ENCODE measurements around the gene ZC2HC1C. TPM values are rescaled to one million over a fixed set of nuclear protein-coding genes. Genes with fewer than 3 reads are reported as not detected.
A peak's percentile ranks its signal among the peaks of the same experiment; 100 is the strongest.

Gene ZC2HC1C
- total and polyA plus RNA-seq, 2 donors (not counting 1 experiment from before 2014, with no cell fraction given): 0.90 to 1.8 TPM

DNA sequence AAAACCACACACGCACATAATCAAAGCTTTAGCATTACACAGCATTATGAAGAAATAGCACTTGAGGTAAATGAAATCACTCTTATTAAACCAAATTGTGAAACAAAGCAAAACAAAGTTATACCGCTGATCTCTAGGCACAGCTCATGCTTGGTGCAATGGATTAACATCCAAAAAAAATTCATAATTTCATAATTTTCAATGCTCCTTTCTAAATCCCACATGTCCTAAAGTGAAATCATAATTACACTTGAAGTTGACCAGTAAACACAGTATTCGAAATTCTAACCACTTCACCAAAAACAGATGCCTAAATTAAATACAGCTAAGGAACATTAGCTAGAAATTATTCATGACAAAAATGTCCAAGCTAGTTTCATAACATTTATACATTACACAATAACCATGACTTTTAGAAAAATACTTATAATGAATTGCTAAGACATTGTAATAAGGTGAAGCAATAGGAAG, 19.7 kb upstream of the ZC2HC1C start:
- Histone ChIP-seq H3K27me3 (ENCODE audit: control insufficient read depth, insufficient read depth, low read length) (no peaks in the 10 kb centered on the region), H4K20me1 (ENCODE audit: control insufficient read depth, extremely low read depth, insufficient read depth, low read length) (no peaks in the 10 kb centered on the region), H3K9ac (ENCODE audit: insufficient read depth, low read length) (no peak overlapping the region), H3K4me1 (ENCODE audit: control insufficient read depth, extremely low read depth, insufficient read depth, low read length) (peaks cover 2% of the 10 kb centered on the region), H3K79me2 (ENCODE audit: control insufficient read depth, insufficient read depth, low read length) (peaks cover 2% of the 10 kb centered on the region), H3K36me3 (ENCODE audit: control insufficient read depth, insufficient read depth, low read length) (no peaks in the 10 kb centered on the region), H3K27ac (ENCODE audit: insufficient read depth, low read length) (peak overlapping the region; percentile 43), H3K9me3 (ENCODE audit: control insufficient read depth, insufficient read depth, low read depth, low read length) (no peaks in the 10 kb centered on the region), H3K4me2 (ENCODE audit: extremely low read depth, insufficient read depth, low read length) (no peak overlapping the region), H3K4me3 (replicated peaks in 1 of 4; ENCODE audit: control extremely low read depth in 1 of 4, insufficient read depth in 1 of 4, low read depth in 3 of 4, low read length in 4 of 4) (peak overlapping the region in 2 of 4 experiments; percentile 19 to 23), H2AFZ (ENCODE audit: low read length) (no peak overlapping the region)
- TF ChIP-seq EZH2 (IDR thresholded peaks at IDR 0.05; ENCODE audit: low read length, missing control alignments): no peak
- TF ChIP-seq, protein P1, sequence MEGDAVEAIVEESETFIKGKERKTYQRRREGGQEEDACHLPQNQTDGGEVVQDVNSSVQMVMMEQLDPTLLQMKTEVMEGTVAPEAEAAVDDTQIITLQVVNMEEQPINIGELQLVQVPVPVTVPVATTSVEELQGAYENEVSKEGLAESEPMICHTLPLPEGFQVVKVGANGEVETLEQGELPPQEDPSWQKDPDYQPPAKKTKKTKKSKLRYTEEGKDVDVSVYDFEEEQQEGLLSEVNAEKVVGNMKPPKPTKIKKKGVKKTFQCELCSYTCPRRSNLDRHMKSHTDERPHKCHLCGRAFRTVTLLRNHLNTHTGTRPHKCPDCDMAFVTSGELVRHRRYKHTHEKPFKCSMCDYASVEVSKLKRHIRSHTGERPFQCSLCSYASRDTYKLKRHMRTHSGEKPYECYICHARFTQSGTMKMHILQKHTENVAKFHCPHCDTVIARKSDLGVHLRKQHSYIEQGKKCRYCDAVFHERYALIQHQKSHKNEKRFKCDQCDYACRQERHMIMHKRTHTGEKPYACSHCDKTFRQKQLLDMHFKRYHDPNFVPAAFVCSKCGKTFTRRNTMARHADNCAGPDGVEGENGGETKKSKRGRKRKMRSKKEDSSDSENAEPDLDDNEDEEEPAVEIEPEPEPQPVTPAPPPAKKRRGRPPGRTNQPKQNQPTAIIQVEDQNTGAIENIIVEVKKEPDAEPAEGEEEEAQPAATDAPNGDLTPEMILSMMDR (conservative IDR thresholded peaks at IDR 0.05 in 1 of 2, IDR thresholded peaks at IDR 0.05 in 1 of 2; ENCODE audit: low read depth in 1 of 2, low read length in 2 of 2): no peak
- peak in 1 of 2 donors; percentile 78 for DNase-seq (ENCODE audit: low read depth in 2 of 2)

DNA sequence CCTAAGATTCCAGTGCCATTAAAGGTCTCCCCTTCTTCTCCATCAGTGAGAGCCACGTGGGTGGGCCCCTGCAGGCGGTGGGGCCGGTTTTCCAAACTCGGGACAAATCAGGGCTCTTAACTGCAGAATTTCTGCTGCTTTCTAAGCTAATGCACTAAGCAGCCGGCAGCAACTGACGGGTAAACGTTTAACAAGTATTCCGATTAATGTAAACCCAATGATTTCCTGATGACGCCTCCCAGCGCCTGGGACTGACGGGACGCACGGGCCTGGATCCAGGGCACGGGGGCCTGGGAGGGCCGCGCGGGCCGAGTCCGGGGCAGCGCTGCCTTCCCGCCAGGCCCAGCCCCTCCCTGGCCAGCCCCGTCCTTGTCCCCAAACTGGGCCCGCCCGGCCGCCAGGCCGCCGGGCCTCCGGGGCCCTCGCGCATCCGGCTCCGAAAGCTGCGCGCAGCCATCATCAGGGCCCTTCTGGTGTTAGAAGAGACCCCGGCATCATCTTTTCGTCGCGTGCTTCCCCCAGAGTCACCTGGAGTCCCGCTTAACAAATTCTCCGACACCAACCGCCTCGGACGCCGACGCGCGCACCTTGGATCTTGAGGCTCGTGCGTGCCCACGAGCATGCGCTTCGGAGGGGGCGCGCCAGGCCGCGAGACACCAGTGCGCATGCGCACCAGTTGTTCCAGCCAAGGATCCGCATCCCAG, 18.4 kb upstream of the ZC2HC1C start, which contains the start of gene MLH3:
Gene MLH3, minus strand, starts transcription at position 616 of the 704 bp plus-strand sequence. CDS start 1,812 bp downstream, outside the sequence.
- H4K20me1 ChIP-seq (ENCODE audit: control insufficient read depth, extremely low read depth, insufficient read depth, low read length): no peaks in the 10 kb centered on the region
- H3K9ac ChIP-seq (ENCODE audit: insufficient read depth, low read length): peak within 1 kb of the TSS; percentile 81
- H3K27ac ChIP-seq (ENCODE audit: insufficient read depth, low read length): peak within 1 kb of the TSS; percentile 83
- DNase-seq (ENCODE audit: low read depth in 2 of 2): peak; percentile 71 to 76
- H3K79me2 ChIP-seq (ENCODE audit: control insufficient read depth, insufficient read depth, low read length): no peaks in the 10 kb centered on the region
- H2AFZ ChIP-seq (ENCODE audit: low read length): peak within 1 kb of the TSS; percentile 66
- peaks cover 2% of the 10 kb centered on the region for H3K4me1 ChIP-seq (ENCODE audit: control insufficient read depth, extremely low read depth, insufficient read depth, low read length)
- no peak for TF ChIP-seq EZH2 (IDR thresholded peaks at IDR 0.05; ENCODE audit: low read length, missing control alignments)
- TF ChIP-seq, protein P1 (conservative IDR thresholded peaks at IDR 0.05 in 1 of 2, IDR thresholded peaks at IDR 0.05 in 1 of 2; ENCODE audit: low read depth in 1 of 2, low read length in 2 of 2): no peak
- no peaks in the 10 kb centered on the region for H3K36me3 ChIP-seq (ENCODE audit: control insufficient read depth, insufficient read depth, low read length)
- no peaks in the 10 kb centered on the region for H3K27me3 ChIP-seq (ENCODE audit: control insufficient read depth, insufficient read depth, low read length)
- peak within 1 kb of the TSS; percentile 80 for H3K4me2 ChIP-seq (ENCODE audit: extremely low read depth, insufficient read depth, low read length)
- peak within 1 kb of the TSS; percentile 55 to 61 (median 58) for H3K4me3 ChIP-seq (replicated peaks in 1 of 4; ENCODE audit: control extremely low read depth in 1 of 4, insufficient read depth in 1 of 4, low read depth in 3 of 4, low read length in 4 of 4)
- H3K9me3 ChIP-seq (ENCODE audit: control insufficient read depth, insufficient read depth, low read depth, low read length): no peaks in the 10 kb centered on the region

DNA sequence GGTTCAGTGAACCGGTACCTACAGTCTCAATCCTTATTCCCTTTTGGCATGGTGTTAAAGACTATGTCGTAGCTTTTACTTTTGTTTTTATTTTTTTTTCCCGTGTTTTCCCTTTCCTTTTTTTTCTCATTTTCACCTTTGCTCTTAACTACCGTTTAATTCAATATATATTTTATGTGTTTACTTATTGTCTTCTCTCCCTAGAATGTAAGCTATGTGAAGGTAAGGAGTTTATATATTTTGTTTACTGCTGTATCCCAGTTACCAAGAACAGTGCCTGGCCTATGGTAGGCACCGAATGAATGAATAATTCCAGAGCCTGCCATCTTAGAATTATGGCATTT, 17.9 kb upstream of the ZC2HC1C start:
- no peak for DNase-seq (ENCODE audit: low read depth in 2 of 2)
- H3K9ac ChIP-seq (ENCODE audit: insufficient read depth, low read length): no peak overlapping the region
- H3K4me2 ChIP-seq (ENCODE audit: extremely low read depth, insufficient read depth, low read length): peak overlapping the region; percentile 80
- H4K20me1 ChIP-seq (ENCODE audit: control insufficient read depth, extremely low read depth, insufficient read depth, low read length): no peaks in the 10 kb centered on the region
- H3K79me2 ChIP-seq (ENCODE audit: control insufficient read depth, insufficient read depth, low read length): no peaks in the 10 kb centered on the region
- H3K36me3 ChIP-seq (ENCODE audit: control insufficient read depth, insufficient read depth, low read length): no peaks in the 10 kb centered on the region
- no peaks in the 10 kb centered on the region for H3K9me3 ChIP-seq (ENCODE audit: control insufficient read depth, insufficient read depth, low read depth, low read length)
- peaks cover 2% of the 10 kb centered on the region for H3K4me1 ChIP-seq (ENCODE audit: control insufficient read depth, extremely low read depth, insufficient read depth, low read length)
- H2AFZ ChIP-seq (ENCODE audit: low read length): peak overlapping the region; percentile 66
- no peaks in the 10 kb centered on the region for H3K27me3 ChIP-seq (ENCODE audit: control insufficient read depth, insufficient read depth, low read length)
- H3K4me3 ChIP-seq (replicated peaks in 1 of 4; ENCODE audit: control extremely low read depth in 1 of 4, insufficient read depth in 1 of 4, low read depth in 3 of 4, low read length in 4 of 4): peak overlapping the region; percentile 53 to 61 (median 56)
- TF ChIP-seq, protein P1 (conservative IDR thresholded peaks at IDR 0.05 in 1 of 2, IDR thresholded peaks at IDR 0.05 in 1 of 2; ENCODE audit: low read depth in 1 of 2, low read length in 2 of 2): no peak
- no peak for TF ChIP-seq EZH2 (IDR thresholded peaks at IDR 0.05; ENCODE audit: low read length, missing control alignments)
- peak overlapping the region; percentile 83 for H3K27ac ChIP-seq (ENCODE audit: insufficient read depth, low read length)
